ENCODE data around the gene GSK3B. TPM values are rescaled to one million over a fixed set of nuclear protein-coding genes. Genes with fewer than 3 reads are reported as not detected.

GSK3B gene
- polyA plus RNA-seq, 1 donor (not counting 4 experiments of a cell fraction or from before 2014, with no cell fraction given), result 73.3 TPM

DNA sequence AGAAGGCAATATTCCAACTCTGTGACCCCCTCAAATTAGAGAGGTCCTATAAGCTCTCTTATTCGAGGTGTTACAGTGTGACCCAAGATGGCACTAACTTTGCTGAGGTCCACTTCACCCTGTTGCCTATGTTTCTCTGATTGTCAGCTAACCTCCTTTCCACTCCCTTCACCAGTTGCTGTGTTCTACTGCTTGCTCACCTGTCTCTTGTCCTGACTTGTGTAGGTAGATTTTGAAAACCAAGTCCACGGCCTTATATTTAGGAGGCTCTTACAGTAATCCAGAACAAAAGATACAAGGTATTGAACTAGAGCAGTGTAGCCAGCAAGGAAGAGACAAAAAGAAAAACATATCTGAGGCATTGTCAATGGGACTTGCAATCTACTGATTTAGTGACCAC, 20.1 kb upstream of the GSK3B start:
- Histone ChIP-seq H3K9me1 (ENCODE audit: control insufficient read depth, extremely low read depth, insufficient read depth, low read length) (no peaks in the 10 kb centered on the region), H3K36me3 (ENCODE audit: control insufficient read depth in 2 of 2, extremely low read depth in 1 of 2, insufficient read depth in 2 of 2, low read length in 2 of 2) (no peaks in the 10 kb centered on the region), H3K9ac (ENCODE audit: control insufficient read depth, extremely low read depth, insufficient read depth, low read length) (peak overlapping the region; percentile 63), H3K4me3 (ENCODE audit: control insufficient read depth in 2 of 3, extremely low read depth in 1 of 3, insufficient read depth in 2 of 3, low read depth in 1 of 3, low read length in 3 of 3) (peak overlapping the region in 2 of 3 experiments; percentile 7 to 16), H4K20me1 (ENCODE audit: control insufficient read depth, extremely low read depth, insufficient read depth, low read length) (no peaks in the 10 kb centered on the region), H3K4me2 (ENCODE audit: control insufficient read depth, extremely low read depth, insufficient read depth, low read depth, low read length) (peak overlapping the region; percentile 72), H3K79me2 (ENCODE audit: control insufficient read depth, insufficient read depth, low read length) (no peaks in the 10 kb centered on the region), H3K4me1 (ENCODE audit: control insufficient read depth, extremely low read depth, insufficient read depth, low read length) (peaks cover 46% of the 10 kb centered on the region), H3K27ac (ENCODE audit: control insufficient read depth, insufficient read depth, low read length) (peak overlapping the region; percentile 93), H3K9me3 (ENCODE audit: control insufficient read depth, low read depth, low read length) (no peaks in the 10 kb centered on the region), H3K27me3 (ENCODE audit: control insufficient read depth, extremely low read depth, insufficient read depth, low read length) (no peaks in the 10 kb centered on the region), H2AFZ (ENCODE audit: control insufficient read depth, low read length) (peak overlapping the region; percentile 52)
- DNase-seq (ENCODE audit: low read depth, low spot score), result no peak
- dilution Hi-C loops (cut with MboI; ENCODE audit: extremely low pct_ligation_motif_present, low sequenced_read_pairs), result no loop called here
- peak; percentile 90 for FAIRE-seq
- TF ChIP-seq, protein P1, sequence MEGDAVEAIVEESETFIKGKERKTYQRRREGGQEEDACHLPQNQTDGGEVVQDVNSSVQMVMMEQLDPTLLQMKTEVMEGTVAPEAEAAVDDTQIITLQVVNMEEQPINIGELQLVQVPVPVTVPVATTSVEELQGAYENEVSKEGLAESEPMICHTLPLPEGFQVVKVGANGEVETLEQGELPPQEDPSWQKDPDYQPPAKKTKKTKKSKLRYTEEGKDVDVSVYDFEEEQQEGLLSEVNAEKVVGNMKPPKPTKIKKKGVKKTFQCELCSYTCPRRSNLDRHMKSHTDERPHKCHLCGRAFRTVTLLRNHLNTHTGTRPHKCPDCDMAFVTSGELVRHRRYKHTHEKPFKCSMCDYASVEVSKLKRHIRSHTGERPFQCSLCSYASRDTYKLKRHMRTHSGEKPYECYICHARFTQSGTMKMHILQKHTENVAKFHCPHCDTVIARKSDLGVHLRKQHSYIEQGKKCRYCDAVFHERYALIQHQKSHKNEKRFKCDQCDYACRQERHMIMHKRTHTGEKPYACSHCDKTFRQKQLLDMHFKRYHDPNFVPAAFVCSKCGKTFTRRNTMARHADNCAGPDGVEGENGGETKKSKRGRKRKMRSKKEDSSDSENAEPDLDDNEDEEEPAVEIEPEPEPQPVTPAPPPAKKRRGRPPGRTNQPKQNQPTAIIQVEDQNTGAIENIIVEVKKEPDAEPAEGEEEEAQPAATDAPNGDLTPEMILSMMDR (optimal IDR thresholded peaks at IDR 0.05 in 1 of 3, IDR thresholded peaks at IDR 0.05 in 1 of 3, conservative IDR thresholded peaks at IDR 0.05 in 1 of 3; ENCODE audit: extremely low read depth in 1 of 3, insufficient read depth in 2 of 3, low read length in 3 of 3), result no peak
- no peak for TF ChIP-seq EZH2 (IDR thresholded peaks at IDR 0.05; ENCODE audit: low read length)

DNA sequence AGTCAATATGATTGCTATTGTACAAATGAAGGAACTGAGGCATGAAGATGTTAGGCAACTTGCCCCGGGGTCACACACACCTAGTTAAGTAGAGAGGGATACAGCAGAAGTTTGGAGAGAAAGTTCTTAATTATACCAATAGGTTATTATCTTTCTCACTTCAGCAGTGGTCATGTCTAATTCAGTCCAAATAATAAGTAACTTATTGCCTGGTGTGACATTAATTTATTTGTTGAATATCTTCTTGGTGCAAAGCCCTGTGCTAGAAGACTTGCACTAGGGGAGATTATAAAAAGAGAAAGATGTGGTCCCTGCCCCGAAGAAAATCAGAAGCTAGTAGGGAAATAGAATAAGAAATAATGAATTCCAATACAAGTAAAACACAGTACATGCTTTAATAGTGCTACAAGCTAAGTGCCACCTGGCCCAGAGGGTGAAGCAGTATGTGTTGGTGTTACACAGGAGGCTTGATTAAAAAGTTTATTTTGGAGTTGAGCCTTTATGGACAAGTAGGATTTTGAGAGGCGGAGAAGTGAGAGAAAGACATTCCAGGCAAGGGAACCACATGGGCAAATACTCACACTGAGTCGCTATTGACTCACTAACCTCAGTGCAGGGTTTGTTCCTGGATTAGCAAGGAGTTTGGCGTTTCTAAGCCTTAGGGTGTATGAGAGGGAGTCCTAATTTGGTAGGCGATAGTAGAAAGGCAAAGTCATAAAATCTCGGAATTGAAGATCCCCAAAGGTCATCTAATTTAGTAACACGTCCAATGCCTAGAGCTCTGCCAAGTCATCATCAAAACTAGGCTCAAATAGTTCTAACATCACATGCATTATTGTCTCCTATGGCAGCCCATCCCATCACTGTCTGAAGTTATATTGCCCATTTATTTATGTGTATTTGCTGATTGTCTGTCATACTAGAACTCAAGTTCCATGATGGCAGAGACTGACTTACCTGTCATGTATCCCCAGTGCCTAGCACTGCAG, 19.2 kb upstream of the GSK3B start:
- no peaks in the 10 kb centered on the region for H4K20me1 ChIP-seq (ENCODE audit: control insufficient read depth, extremely low read depth, insufficient read depth, low read length)
- peak overlapping the region; percentile 72 for H3K4me2 ChIP-seq (ENCODE audit: control insufficient read depth, extremely low read depth, insufficient read depth, low read depth, low read length)
- peak overlapping the region; percentile 93 for H3K27ac ChIP-seq (ENCODE audit: control insufficient read depth, insufficient read depth, low read length)
- TF ChIP-seq, protein P1 (optimal IDR thresholded peaks at IDR 0.05 in 1 of 3, IDR thresholded peaks at IDR 0.05 in 1 of 3, conservative IDR thresholded peaks at IDR 0.05 in 1 of 3; ENCODE audit: extremely low read depth in 1 of 3, insufficient read depth in 2 of 3, low read length in 3 of 3), result no peak
- no peak for TF ChIP-seq EZH2 (IDR thresholded peaks at IDR 0.05; ENCODE audit: low read length)
- dilution Hi-C loops (cut with MboI; ENCODE audit: extremely low pct_ligation_motif_present, low sequenced_read_pairs), result no loop called here
- no peaks in the 10 kb centered on the region for H3K27me3 ChIP-seq (ENCODE audit: control insufficient read depth, extremely low read depth, insufficient read depth, low read length)
- H2AFZ ChIP-seq (ENCODE audit: control insufficient read depth, low read length), result no peak overlapping the region
- no peaks in the 10 kb centered on the region for H3K9me1 ChIP-seq (ENCODE audit: control insufficient read depth, extremely low read depth, insufficient read depth, low read length)
- FAIRE-seq (peak; percentile 97), DNase-seq (ENCODE audit: low read depth, low spot score) (peak; percentile 66)
- peak overlapping the region; percentile 63 for H3K9ac ChIP-seq (ENCODE audit: control insufficient read depth, extremely low read depth, insufficient read depth, low read length)
- H3K36me3 ChIP-seq (ENCODE audit: control insufficient read depth in 2 of 2, extremely low read depth in 1 of 2, insufficient read depth in 2 of 2, low read length in 2 of 2), result no peaks in the 10 kb centered on the region
- peak overlapping the region in 2 of 3 experiments; percentile 7 to 11 for H3K4me3 ChIP-seq (ENCODE audit: control insufficient read depth in 2 of 3, extremely low read depth in 1 of 3, insufficient read depth in 2 of 3, low read depth in 1 of 3, low read length in 3 of 3)
- H3K9me3 ChIP-seq (ENCODE audit: control insufficient read depth, low read depth, low read length), result no peaks in the 10 kb centered on the region
- H3K79me2 ChIP-seq (ENCODE audit: control insufficient read depth, insufficient read depth, low read length), result no peaks in the 10 kb centered on the region
- H3K4me1 ChIP-seq (ENCODE audit: control insufficient read depth, extremely low read depth, insufficient read depth, low read length), result peaks cover 46% of the 10 kb centered on the region
